Measurements from ENCODE around the gene SPATA9. TPM values are rescaled to one million over a fixed set of nuclear protein-coding genes. Genes with fewer than 3 reads are reported as not detected.
"Not testable (repeated sequence)": the region's sequence is repeated elsewhere in the genome, so short reads cannot be mapped to it uniquely, and the experiment has no call there.

Gene SPATA9
- total RNA-seq, 1 experiment from 2014 or later = not detected

DNA sequence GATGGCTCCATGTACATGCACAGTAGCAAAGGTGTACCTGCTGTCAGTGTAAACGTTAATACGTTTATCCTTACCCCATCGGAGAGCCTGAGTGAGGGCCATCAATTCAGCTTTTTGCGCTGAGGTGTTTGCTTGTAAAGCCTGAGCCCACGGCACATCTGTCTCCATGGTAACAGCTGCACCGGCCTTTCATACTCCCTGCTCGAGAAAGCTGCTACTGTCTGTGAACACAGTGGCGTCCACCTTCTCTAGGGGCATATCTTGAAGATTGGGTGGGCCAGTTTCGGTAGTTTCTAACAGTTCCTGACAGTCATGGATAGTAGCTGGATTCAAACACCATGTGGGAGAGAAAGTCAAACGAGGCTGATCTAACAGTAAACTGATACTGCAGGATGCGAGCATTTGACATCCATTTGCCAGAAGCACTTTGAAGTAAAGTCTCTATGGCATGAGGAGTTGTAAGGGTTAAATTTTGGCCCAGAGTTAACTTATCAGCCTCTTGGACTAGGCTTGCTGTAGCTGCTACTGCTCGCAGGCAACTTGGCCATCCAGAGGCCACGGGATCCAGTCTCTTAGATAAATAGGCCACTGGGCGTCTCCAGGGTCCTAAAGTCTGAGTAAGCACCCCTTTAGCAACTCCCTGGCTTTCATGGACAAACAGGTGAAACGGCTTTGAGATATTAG is 27.3 kb upstream of the SPATA9 start (continued):
- TF ChIP-seq REST (IDR thresholded peaks at IDR 0.05; ENCODE audit: low read depth) = no peak

DNA sequence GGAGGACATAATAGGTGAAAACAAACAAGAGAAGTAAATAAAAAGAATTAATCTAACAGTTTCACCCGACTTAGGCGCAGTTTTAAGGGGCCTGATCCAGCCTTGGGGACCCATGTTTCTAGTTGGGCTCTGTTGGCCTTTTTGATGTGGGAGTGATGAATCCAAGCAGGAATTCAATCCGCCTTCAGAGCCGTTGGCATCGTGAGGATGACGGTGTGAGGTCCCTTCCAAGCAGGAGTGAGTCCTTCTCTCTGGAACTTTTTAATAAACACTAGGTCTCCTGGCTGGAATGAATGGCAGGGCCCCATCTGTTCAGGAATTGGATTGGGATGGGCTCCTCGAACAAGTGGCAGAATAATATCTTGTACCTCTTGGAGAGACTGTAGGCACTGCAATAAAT is 26.1 kb upstream of the SPATA9 start:
- Histone ChIP-seq H3K4me3 (replicated peaks in 1 of 2; ENCODE audit: low read depth in 1 of 2, low read length in 2 of 2) (no peak overlapping the region), H3K4me1 (ENCODE audit: control insufficient read depth in 1 of 2, insufficient read depth in 2 of 2, low read length in 2 of 2) (peaks cover 40 to 51% of the 10 kb centered on the region in 2 experiments), H3K9ac (ENCODE audit: low read length) (no peak overlapping the region), H3K9me2 (ENCODE audit: insufficient read depth) (no peaks in the 10 kb centered on the region), H3K27me3 (ENCODE audit: insufficient read depth, low read length) (no peaks in the 10 kb centered on the region), H3K4me2 (ENCODE audit: low read length) (peak overlapping the region; percentile 88; the same call in 1 of the 2 replicates), H4K20me1 (ENCODE audit: insufficient read depth) (no peaks in the 10 kb centered on the region), H3K79me2 (ENCODE audit: insufficient read depth, low read length) (no peaks in the 10 kb centered on the region), H3K36me3 (ENCODE audit: control insufficient read depth in 1 of 2, insufficient read depth in 2 of 2, low read length in 2 of 2) (no peaks in the 10 kb centered on the region), H3K9me3 (ENCODE audit: control insufficient read depth in 1 of 2, insufficient read depth in 1 of 2, low read depth in 1 of 2, low read length in 2 of 2) (no peaks in the 10 kb centered on the region), H3K27ac (ENCODE audit: low read depth, low read length) (no peak overlapping the region), H2AFZ (ENCODE audit: low read depth, low read length, poor library complexity, severe bottlenecking) (no peak overlapping the region)
- DNase-seq (ENCODE audit: low read depth, low spot score) = no peak
- BruUV-seq (replicated peaks) = no TSS peak
- POLR2A ChIA-PET = no interaction called here
- intact Hi-C loops (cut with micrococcal nuclease) = no loop called here
- CTCF ChIA-PET = no interaction called here
- no peak for TF ChIP-seq ELF1 (IDR thresholded peaks at IDR 0.05; ENCODE audit: borderline replicate concordance, low read depth)
- RAD21 ChIA-PET (ENCODE audit: low non-redundant PET in 1 of 2, low total read pairs in 2 of 2, uncharacterized antibody in 2 of 2, unreplicated experiment in 2 of 2) = no interaction called here
- ATAC-seq = no peak

GRCh38 chr5:95707534-95708188 is 24.9 kb upstream of the SPATA9 start:
- H3K4me2 ChIP-seq (ENCODE audit: low read length); H3K4me3 ChIP-seq (replicated peaks in 1 of 2; ENCODE audit: low read depth in 1 of 2, low read length in 2 of 2); BruUV-seq (replicated peaks); H3K79me2 ChIP-seq (ENCODE audit: insufficient read depth, low read length); DNase-seq (ENCODE audit: low read depth, low spot score); H4K20me1 ChIP-seq (ENCODE audit: insufficient read depth); CTCF ChIA-PET; ATAC-seq; POLR2A ChIA-PET; RAD21 ChIA-PET (ENCODE audit: low non-redundant PET in 1 of 2, low total read pairs in 2 of 2, uncharacterized antibody in 2 of 2, unreplicated experiment in 2 of 2); H3K27me3 ChIP-seq (ENCODE audit: insufficient read depth, low read length); H3K27ac ChIP-seq (ENCODE audit: low read depth, low read length); H3K9ac ChIP-seq (ENCODE audit: low read length); H3K36me3 ChIP-seq (ENCODE audit: control insufficient read depth in 1 of 2, insufficient read depth in 2 of 2, low read length in 2 of 2); H3K9me2 ChIP-seq (ENCODE audit: insufficient read depth); H2AFZ ChIP-seq (ENCODE audit: low read depth, low read length, poor library complexity, severe bottlenecking); H3K9me3 ChIP-seq (ENCODE audit: control insufficient read depth in 1 of 2, insufficient read depth in 1 of 2, low read depth in 1 of 2, low read length in 2 of 2): not testable (repeated sequence)
- peaks cover 33 to 39% of the 10 kb centered on the region in 2 experiments for H3K4me1 ChIP-seq (ENCODE audit: control insufficient read depth in 1 of 2, insufficient read depth in 2 of 2, low read length in 2 of 2)
- intact Hi-C loops (cut with micrococcal nuclease) = loop anchor here (1.0 kb wide), 1 partner anchor 45 kb away; no protein-coding TSS in a partner anchor

Data from HCT116 (cell line).